Gastrocnemius medialis (tissue), 4 donors: ENCODE measurements around the gene GTSF1L. TPM values are rescaled to one million over a fixed set of nuclear protein-coding genes. Genes with fewer than 3 reads are reported as not detected.

Experiments used
- ATAC-seq, 2 donors: fragments of 150-250 bp; one replicate each; pipeline ENCODE4 v1.9.1; 2016
- DNase-seq, 2 donors: peaks; one replicate each; pipeline ENCODE4 v3.0.0-alpha.2; 2019
- H3K27ac ChIP-seq, 4 donors: fragments of 200-600 bp; sonication (generic); 1 replicate in 1 of 4; 2 replicates in 3 of 4; pipeline ENCODE4 v1.5.1; 2016 to 2018; ENCODE audit warnings: mild to moderate bottlenecking in 2 of 4, moderate library complexity in 1 of 4
- H3K27me3 ChIP-seq, 3 donors: fragments of 200-600 bp; sonication (generic) in 2 of 3; 1 replicate in 1 of 3; 2 replicates in 2 of 3; pipeline versions ENCODE4 v1.5.1 to v1.6.0; 2016 to 2019; ENCODE audit warnings: mild to moderate bottlenecking in 1 of 3, moderate library complexity in 1 of 3
- H3K36me3 ChIP-seq, 2 donors: fragments of 200-600 bp; sonication (generic) in 1 of 2; one replicate each; pipeline ENCODE4 v1.5.1; 2017 to 2018
- H3K4me1 ChIP-seq, 2 donors: fragments of 200-600 bp; sonication (generic) in 1 of 2; one replicate each; pipeline ENCODE4 v1.5.1; 2016 to 2017; ENCODE audit warnings: mild to moderate bottlenecking in 2 of 2
- H3K4me3 ChIP-seq, 4 donors: fragments of 200-600 bp; sonication (generic) in 3 of 4; 1 replicate in 1 of 4; 2 replicates in 3 of 4; pipeline ENCODE4 v1.5.1; 2016 to 2019; ENCODE audit warnings: mild to moderate bottlenecking in 2 of 4
- H3K9me3 ChIP-seq, 3 donors: fragments of 200-600 bp; sonication (generic) in 2 of 3; 1 replicate in 1 of 3; 2 replicates in 2 of 3; pipeline ENCODE4 v1.5.1; 2016 to 2019
- CTCF ChIP-seq, 5 experiments: fragments of 450-650 bp in 3 of 5; fragments of 200-600 bp in 2 of 5; sonication (generic) in 2 of 5; IDR thresholded peaks in 4 of 5; conservative IDR thresholded peaks in 1 of 5; 1 replicate in 4 of 5; 2 replicates in 1 of 5; pipeline ENCODE4 v1.5.1; 2016 to 2019; ENCODE audit warnings: antibody characterized with exemption in 5 of 5, mild to moderate bottlenecking in 3 of 5, moderate library complexity in 3 of 5
- POLR2A ChIP-seq, 2 donors: fragments of 450-650 bp; IDR thresholded peaks; one replicate each; pipeline ENCODE4 v1.6.1; 2017; ENCODE audit warnings: antibody characterized with exemption in 2 of 2, mild to moderate bottlenecking in 2 of 2, moderate library complexity in 2 of 2
- in situ Hi-C, 4 donors: fragments of 200-750 bp; cut with MboI; loops; one replicate each; pipeline versions ENCODE4 v1.15.0 to v1.8.0; 2017; ENCODE audit warnings: low sequenced_read_pairs in 4 of 4
- intact Hi-C: fragments of 100-400 bp; cut with DNase I; formaldehyde crosslinking; loops from one replicate; pipeline ENCODE4 v1.15.1; 2023; ENCODE audit warnings: low total_unique reads
- total RNA-seq, 4 donors: library from RNA; depleted of rRNA; stranded (reverse); fragments of >200 nt; gene quantifications; one replicate each; pipeline versions ENCODE4 v1.1.0 to v1.2.3, GENCODE V29; 2016

GTSF1L gene
- total RNA-seq, 4 donors from 2014 or later, result not detected

GRCh38 chr20:43744151-43744611 lies 17.4 kb upstream of the GTSF1L start:
- no peak for TF ChIP-seq CTCF (IDR thresholded peaks at IDR 0.05 in 4 of 5, conservative IDR thresholded peaks at IDR 0.05 in 1 of 5)
- TF ChIP-seq POLR2A (IDR thresholded peaks at IDR 0.05), result no peak
- no peaks in the 10 kb centered on the region for H3K4me1 ChIP-seq
- intact Hi-C loops, result no loop called here
- H3K27me3 ChIP-seq, result peaks cover 0 to 10% (median 3%) of the 10 kb centered on the region in 3 donors
- in situ Hi-C loops, result no loop called here
- H3K9me3 ChIP-seq, result no peaks in the 10 kb centered on the region
- ATAC-seq (no peak), DNase-seq (no peak)
- no peak overlapping the region for H3K27ac ChIP-seq
- no peaks in the 10 kb centered on the region for H3K36me3 ChIP-seq
- H3K4me3 ChIP-seq, result no peak overlapping the region

- in situ Hi-C loops, result no loop called here
- H3K36me3 ChIP-seq, result no peaks in the 10 kb centered on the region
Measured at GRCh38 chr20:43740642-43741041, 13.8 kb upstream of the GTSF1L start.

GRCh38 chr20:43739148-43739749 lies 12.4 kb upstream of the GTSF1L start:
- H3K36me3 ChIP-seq, result no peaks in the 10 kb centered on the region
- no peak for TF ChIP-seq POLR2A (IDR thresholded peaks at IDR 0.05)
- TF ChIP-seq CTCF (IDR thresholded peaks at IDR 0.05 in 4 of 5, conservative IDR thresholded peaks at IDR 0.05 in 1 of 5), result no peak
- ATAC-seq (no peak), DNase-seq (no peak)
- H3K27me3 ChIP-seq, result no peaks in the 10 kb centered on the region
- H3K4me1 ChIP-seq, result no peaks in the 10 kb centered on the region
- intact Hi-C loops, result no loop called here
- no peaks in the 10 kb centered on the region for H3K9me3 ChIP-seq
- in situ Hi-C loops, result no loop called here
- no peak overlapping the region for H3K4me3 ChIP-seq
- H3K27ac ChIP-seq, result no peak overlapping the region

More at GRCh38 chr20:43740642-43741041, 13.8 kb upstream of the GTSF1L start:
- peaks cover 0 to 9% (median 3%) of the 10 kb centered on the region in 3 donors for H3K27me3 ChIP-seq
- intact Hi-C loops, result no loop called here
- no peak for TF ChIP-seq POLR2A (IDR thresholded peaks at IDR 0.05)
- TF ChIP-seq CTCF (IDR thresholded peaks at IDR 0.05 in 4 of 5, conservative IDR thresholded peaks at IDR 0.05 in 1 of 5), result no peak
- H3K27ac ChIP-seq, result no peak overlapping the region
- no peak for DNase-seq
- no peak overlapping the region for H3K4me3 ChIP-seq
- ATAC-seq, result no peak
- H3K4me1 ChIP-seq, result no peaks in the 10 kb centered on the region
- no peaks in the 10 kb centered on the region for H3K9me3 ChIP-seq

- TF ChIP-seq CTCF (IDR thresholded peaks at IDR 0.05 in 4 of 5, conservative IDR thresholded peaks at IDR 0.05 in 1 of 5), result no peak
- no peak for TF ChIP-seq POLR2A (IDR thresholded peaks at IDR 0.05)
- no peak for ATAC-seq
- Histone ChIP-seq H3K36me3 (no peaks in the 10 kb centered on the region), H3K27ac (no peak overlapping the region), H3K9me3 (no peaks in the 10 kb centered on the region), H3K4me3 (no peak overlapping the region), H3K27me3 (no peaks in the 10 kb centered on the region), H3K4me1 (no peaks in the 10 kb centered on the region)
- no peak for DNase-seq
- in situ Hi-C loops, result no loop called here
- intact Hi-C loops, result no loop called here
Measured at GRCh38 chr20:43737925-43738324, 11.1 kb upstream of the GTSF1L start.
